HCT116 (cell line): ENCODE data around the gene TNRC6C. TPM values are rescaled to one million over a fixed set of nuclear protein-coding genes. Genes with fewer than 3 reads are reported as not detected.

Source experiments
- ATAC-seq: fragments of 200-7000 bp; cut with Tn5 transposase; 2 replicates; pipeline ENCODE4 v1.9.1; 2020; ENCODE audit warnings: mild to moderate bottlenecking, moderate library complexity
- BruUV-seq: library from RNA; stranded (reverse); fragments of 400-500 nt; replicated peaks from 2 replicates; lab custom pipeline; 2021; lab: Mats Ljungman, UMichigan
- CTCF ChIA-PET: fragments of 300-600 bp; sonication (Branson Sonifier 250); formaldehyde crosslinking; loops from one replicate; lab custom pipeline; 2021; ENCODE audit warnings: antibody characterized with exemption; lab: Charles Lee
- POLR2A ChIA-PET: fragments of 300-600, 350-600 bp; sonication (Branson Sonifier 250); formaldehyde crosslinking; loops from one replicate; lab custom pipeline; 2021; ENCODE audit warnings: antibody characterized with exemption; lab: Charles Lee
- RAD21 ChIA-PET, 2 experiments: fragments of 300-600 bp; sonication (Branson Sonifier 250); formaldehyde crosslinking; loops; one replicate each; lab custom pipeline; 2023; ENCODE audit warnings: low total read pairs in 2 of 2; ENCODE audit not compliant: uncharacterized antibody in 2 of 2, unreplicated experiment in 2 of 2, low non-redundant PET in 1 of 2; lab: Charles Lee
- DNase-seq: peaks from one replicate; pipeline ENCODE4 v3.0.0-alpha.2; 2010; ENCODE audit warnings: low read depth, low spot score
- H2AFZ ChIP-seq: fragments of 200-600 bp; shearing (Covaris generic), sonication (generic); 2 replicates; pipeline ENCODE4 v1.6.1; 2017; ENCODE audit warnings: low read depth, mixed run types, mixed read lengths, antibody characterized with exemption, low read length; ENCODE audit not compliant: poor library complexity, severe bottlenecking
- H3K27ac ChIP-seq: 2 replicates; pipeline ENCODE4 v1.5.1; 2012; ENCODE audit warnings: low read depth, low read length
- H3K27me3 ChIP-seq: fragments of 200-600 bp; sonication (generic); 2 replicates; pipeline ENCODE4 v1.6.1; 2016; ENCODE audit warnings: mixed run types, low read length, mixed read lengths; ENCODE audit not compliant: insufficient read depth
- H3K36me3 ChIP-seq, 2 experiments: fragments of 200-500 bp in 1 of 2; fragments of 200-600 bp in 1 of 2; sonication (Bioruptor generic) in 1 of 2; sonication (generic) in 1 of 2; 2 replicates each; pipeline versions ENCODE4 v1.5.1 to v1.6.1; 2014 to 2016; ENCODE audit warnings: low read length in 2 of 2, inconsistent platforms in 1 of 2, mixed read lengths in 1 of 2, mixed run types in 1 of 2; ENCODE audit not compliant: insufficient read depth in 2 of 2, control insufficient read depth in 1 of 2
- H3K4me1 ChIP-seq, 2 experiments: fragments of 200-600 bp in 1 of 2; sonication (generic) in 1 of 2; 2 replicates each; pipeline versions ENCODE4 v1.5.1 to v1.6.1; 2012 to 2017; ENCODE audit warnings: low read length in 2 of 2, inconsistent platforms in 1 of 2, mild to moderate bottlenecking in 1 of 2, mixed read lengths in 1 of 2, mixed run types in 1 of 2, moderate library complexity in 1 of 2; ENCODE audit not compliant: insufficient read depth in 2 of 2, control insufficient read depth in 1 of 2
- H3K4me2 ChIP-seq: fragments of 200-600 bp; sonication (generic); 2 replicates; pipeline ENCODE4 v1.6.1; 2017; ENCODE audit warnings: mixed run types, low read length, mixed read lengths
- H3K4me3 ChIP-seq, 2 experiments: fragments of 200-600 bp in 1 of 2; sonication (generic) in 1 of 2; replicated peaks in 1 of 2; 2 replicates each; pipeline ENCODE4 v1.5.1; 2011 to 2016; ENCODE audit warnings: low read length in 2 of 2, control low read depth in 1 of 2, low read depth in 1 of 2, mild to moderate bottlenecking in 1 of 2, mixed read lengths in 1 of 2, mixed run types in 1 of 2
- H3K79me2 ChIP-seq: fragments of 200-600 bp; sonication (generic); 2 replicates; pipeline ENCODE4 v1.6.1; 2017; ENCODE audit warnings: mild to moderate bottlenecking, mixed run types, low read length, moderate library complexity, mixed read lengths; ENCODE audit not compliant: insufficient read depth
- H3K9ac ChIP-seq: fragments of 200-600 bp; sonication (generic); 2 replicates; pipeline ENCODE4 v1.6.1; 2016; ENCODE audit warnings: low read length, mixed read lengths
- H3K9me2 ChIP-seq: fragments of 200-600 bp; sonication (generic), shearing (Covaris generic); 2 replicates; pipeline ENCODE4 v1.6.1; 2017; ENCODE audit warnings: mixed run types, mild to moderate bottlenecking, moderate library complexity; ENCODE audit not compliant: insufficient read depth
- H3K9me3 ChIP-seq, 2 experiments: fragments of 200-500 bp in 1 of 2; fragments of 200-600 bp in 1 of 2; sonication (Bioruptor generic) in 1 of 2; sonication (generic) in 1 of 2; 2 replicates each; pipeline ENCODE4 v1.6.1; 2014 to 2017; ENCODE audit warnings: low read length in 2 of 2, mixed read lengths in 2 of 2, inconsistent platforms in 1 of 2, low read depth in 1 of 2, mild to moderate bottlenecking in 1 of 2, mixed run types in 1 of 2, moderate library complexity in 1 of 2; ENCODE audit not compliant: control insufficient read depth in 1 of 2, insufficient read depth in 1 of 2
- H4K20me1 ChIP-seq: fragments of 200-600 bp; sonication (generic), shearing (Covaris generic); 2 replicates; pipeline ENCODE4 v1.6.1; 2017; ENCODE audit warnings: mixed run types, mild to moderate bottlenecking, moderate library complexity; ENCODE audit not compliant: insufficient read depth
- ELF1 ChIP-seq: IDR thresholded peaks from 2 replicates; pipeline ENCODE4 v1.6.1; 2012; ENCODE audit warnings: low read depth, borderline replicate concordance
- EZH2 ChIP-seq: fragments of 200-600 bp; sonication (generic); IDR thresholded peaks from 2 replicates; pipeline ENCODE4 v1.6.1; 2017; ENCODE audit warnings: antibody characterized with exemption, mixed run types
- FOSL1 ChIP-seq: IDR thresholded peaks from 2 replicates; pipeline ENCODE4 v1.6.1; 2012; ENCODE audit warnings: low read depth
- JUND ChIP-seq: IDR thresholded peaks from 2 replicates; pipeline ENCODE4 v1.6.1; 2012
- POLR2AphosphoS5 ChIP-seq: IDR thresholded peaks from 2 replicates; pipeline ENCODE4 v1.6.1; 2011; ENCODE audit warnings: mild to moderate bottlenecking, low read depth, low read length, moderate library complexity
- SIN3A ChIP-seq: IDR thresholded peaks from 2 replicates; pipeline ENCODE4 v1.6.1; 2012; ENCODE audit warnings: low read depth
- ZNF274 ChIP-seq: fragments of 200-500 bp; sonication (Bioruptor generic); IDR thresholded peaks from 2 replicates; pipeline ENCODE4 v1.6.1; 2014; ENCODE audit warnings: mild to moderate bottlenecking, low read depth, low read length, inconsistent platforms
- intact Hi-C: fragments of 100-400 bp; cut with micrococcal nuclease; formaldehyde crosslinking; loops from 2 replicates; pipeline ENCODE4 v1.10.0; 2022
- total RNA-seq: library from RNA; stranded (reverse); gene quantifications from one replicate; pipeline ENCODE4 v1.2.1, GENCODE V29; 2021; ENCODE audit not compliant: unreplicated experiment
- TF ChIP-seq, protein P1 (sequence below), 3 experiments: fragments of 200-600 bp in 1 of 3; sonication (generic) in 1 of 3; IDR thresholded peaks in 2 of 3; conservative IDR thresholded peaks in 1 of 3; 2 replicates each; pipeline ENCODE4 v1.5.1; 2012 to 2017; ENCODE audit warnings: low read depth in 2 of 3, low read length in 2 of 3, antibody characterized with exemption in 1 of 3, borderline replicate concordance in 1 of 3, control low read depth in 1 of 3, mild to moderate bottlenecking in 1 of 3, mixed read lengths in 1 of 3, mixed run types in 1 of 3, moderate library complexity in 1 of 3; ENCODE audit not compliant: insufficient read depth in 1 of 3
- TF ChIP-seq, protein P2 (sequence below): IDR thresholded peaks from 2 replicates; pipeline ENCODE4 v1.6.1; 2012
- TF ChIP-seq, protein P3 (sequence below): IDR thresholded peaks from 2 replicates; pipeline ENCODE4 v1.6.1; 2012

TNRC6C gene
- total RNA-seq, 1 experiment from 2014 or later = 23.4 TPM

DNA sequence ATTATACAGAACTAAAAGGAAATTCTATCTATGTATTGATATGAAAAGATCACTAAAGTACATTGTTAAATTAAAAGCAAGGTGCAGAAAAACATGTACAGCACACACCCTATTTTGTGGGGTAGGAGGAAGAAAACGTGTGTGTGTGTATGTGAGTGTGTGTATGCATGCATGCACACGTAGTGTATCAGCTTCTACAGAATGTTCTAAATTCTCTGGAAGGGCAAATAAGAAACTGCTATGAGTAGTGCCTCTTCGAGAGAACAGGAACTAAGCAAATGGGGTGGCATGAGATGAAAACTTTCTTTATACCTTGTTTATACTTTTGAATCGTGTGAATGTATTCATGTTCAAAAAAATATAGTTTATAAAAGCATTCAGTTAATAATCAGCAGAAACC is 111.2 kb downstream of the TNRC6C start:
- ChIA-PET RAD21 (no interaction called here), CTCF (interaction anchor here (1.0 to 1.9 kb wide), 2 partner anchors 16 to 20 kb away, joined by 3 to 16 read pairs; no protein-coding TSS in a partner anchor), POLR2A (interaction anchor here (0.6 kb wide), 1 partner anchor 129 kb away, joined by 3 read pairs; no protein-coding TSS in a partner anchor)
- Histone ChIP-seq H3K36me3 (peaks cover 5 to 27% of the 10 kb centered on the region in 2 experiments; a peak in 2 of 4 replicates), H3K27me3 (no peaks in the 10 kb centered on the region), H3K4me2 (no peak overlapping the region), H3K9ac (no peak overlapping the region), H2AFZ (no peak overlapping the region), H3K9me2 (no peaks in the 10 kb centered on the region), H3K27ac (no peak overlapping the region), H3K4me3 (no peak overlapping the region), H3K79me2 (no peaks in the 10 kb centered on the region), H3K9me3 (no peaks in the 10 kb centered on the region), H4K20me1 (no peaks in the 10 kb centered on the region), H3K4me1 (no peaks in the 10 kb centered on the region)
- no peak for DNase-seq
- TF ChIP-seq POLR2AphosphoS5 = no peak
- no peak for TF ChIP-seq SIN3A
- TF ChIP-seq JUND = no peak
- TF ChIP-seq, protein P1, sequence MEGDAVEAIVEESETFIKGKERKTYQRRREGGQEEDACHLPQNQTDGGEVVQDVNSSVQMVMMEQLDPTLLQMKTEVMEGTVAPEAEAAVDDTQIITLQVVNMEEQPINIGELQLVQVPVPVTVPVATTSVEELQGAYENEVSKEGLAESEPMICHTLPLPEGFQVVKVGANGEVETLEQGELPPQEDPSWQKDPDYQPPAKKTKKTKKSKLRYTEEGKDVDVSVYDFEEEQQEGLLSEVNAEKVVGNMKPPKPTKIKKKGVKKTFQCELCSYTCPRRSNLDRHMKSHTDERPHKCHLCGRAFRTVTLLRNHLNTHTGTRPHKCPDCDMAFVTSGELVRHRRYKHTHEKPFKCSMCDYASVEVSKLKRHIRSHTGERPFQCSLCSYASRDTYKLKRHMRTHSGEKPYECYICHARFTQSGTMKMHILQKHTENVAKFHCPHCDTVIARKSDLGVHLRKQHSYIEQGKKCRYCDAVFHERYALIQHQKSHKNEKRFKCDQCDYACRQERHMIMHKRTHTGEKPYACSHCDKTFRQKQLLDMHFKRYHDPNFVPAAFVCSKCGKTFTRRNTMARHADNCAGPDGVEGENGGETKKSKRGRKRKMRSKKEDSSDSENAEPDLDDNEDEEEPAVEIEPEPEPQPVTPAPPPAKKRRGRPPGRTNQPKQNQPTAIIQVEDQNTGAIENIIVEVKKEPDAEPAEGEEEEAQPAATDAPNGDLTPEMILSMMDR (IDR thresholded peaks at IDR 0.05 in 2 of 3, conservative IDR thresholded peaks at IDR 0.05 in 1 of 3; ENCODE audit: borderline replicate concordance in 1 of 3, insufficient read depth in 1 of 3, low read depth in 2 of 3, low read length in 2 of 3) = no peak
- TF ChIP-seq, protein P2, sequence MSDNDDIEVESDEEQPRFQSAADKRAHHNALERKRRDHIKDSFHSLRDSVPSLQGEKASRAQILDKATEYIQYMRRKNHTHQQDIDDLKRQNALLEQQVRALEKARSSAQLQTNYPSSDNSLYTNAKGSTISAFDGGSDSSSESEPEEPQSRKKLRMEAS = no peak
- TF ChIP-seq ELF1 = no peak
- TF ChIP-seq ZNF274 = no peak
- TF ChIP-seq, protein P3, sequence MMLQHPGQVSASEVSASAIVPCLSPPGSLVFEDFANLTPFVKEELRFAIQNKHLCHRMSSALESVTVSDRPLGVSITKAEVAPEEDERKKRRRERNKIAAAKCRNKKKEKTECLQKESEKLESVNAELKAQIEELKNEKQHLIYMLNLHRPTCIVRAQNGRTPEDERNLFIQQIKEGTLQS = no peak
- no peak for TF ChIP-seq EZH2
- no peak for TF ChIP-seq FOSL1
- no peak for ATAC-seq
- no TSS peak for BruUV-seq
- intact Hi-C loops = no loop called here
